COLO829 (cell line): Measurements from ENCODE around the gene SOX4.
"Not testable (repeated sequence)": the region's sequence is repeated elsewhere in the genome, so short reads cannot be mapped to it uniquely, and the experiment has no call there.

ENCODE experiments used
- DNase-seq: peaks from one replicate; pipeline ENCODE4 v3.0.0; 2012; ENCODE audit warnings: low spot score

The SOX4 gene

GRCh38 chr6:21593412-21593926 is at the start of gene SOX4:
SOX4 (plus strand) TSS chr6:21593751; CDS start chr6:21594535, 784 bp downstream.
- peak; percentile 93 for DNase-seq

GRCh38 chr6:21552286-21552685 is 41.3 kb upstream of the SOX4 start:
- DNase-seq: not testable (repeated sequence)

DNA sequence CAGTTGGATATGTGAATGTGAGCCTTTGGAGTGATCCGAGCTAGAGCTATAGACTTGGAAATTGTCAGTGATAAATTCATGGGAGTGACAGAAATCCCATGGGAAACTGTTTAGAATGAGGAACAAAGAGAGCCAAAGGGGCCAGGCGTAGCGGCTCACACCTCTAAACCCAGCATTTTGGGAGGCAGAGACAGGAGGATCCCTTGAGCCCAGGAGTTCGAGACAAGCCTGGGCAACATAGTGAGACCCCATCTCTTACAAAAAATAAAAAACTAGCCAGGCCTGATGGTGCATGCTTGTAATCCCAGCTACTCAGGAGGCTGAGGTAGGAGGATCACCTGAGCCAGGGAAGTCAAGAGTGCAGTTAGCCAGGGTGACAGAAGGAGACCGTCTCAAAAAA is 39.3 kb upstream of the SOX4 start:
- DNase-seq: no peak

GRCh38 chr6:21555197-21555596 is 38.4 kb upstream of the SOX4 start:
- no peak for DNase-seq

DNA sequence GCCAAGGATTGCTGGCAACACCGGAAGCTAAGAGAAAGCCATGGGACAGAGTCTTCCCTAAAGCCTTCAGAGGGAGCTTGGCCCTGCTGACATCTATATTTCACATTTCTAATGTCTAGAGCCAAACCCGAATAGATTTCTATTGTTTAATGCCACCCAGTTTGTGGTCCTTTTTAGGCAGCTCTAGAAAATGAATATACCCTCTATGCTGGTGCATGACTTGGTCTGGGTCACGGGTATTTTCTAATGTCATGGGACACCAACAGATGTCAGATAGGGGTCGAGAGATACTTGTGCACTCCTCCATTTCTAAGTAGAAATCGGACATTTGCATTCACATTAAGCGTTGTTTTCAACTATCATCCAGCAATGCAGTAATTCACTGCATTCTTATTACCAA is 37.0 kb upstream of the SOX4 start:
- no peak for DNase-seq

GRCh38 chr6:21556968-21557721 is 36.4 kb upstream of the SOX4 start:
- DNase-seq: peak; percentile 30

DNA sequence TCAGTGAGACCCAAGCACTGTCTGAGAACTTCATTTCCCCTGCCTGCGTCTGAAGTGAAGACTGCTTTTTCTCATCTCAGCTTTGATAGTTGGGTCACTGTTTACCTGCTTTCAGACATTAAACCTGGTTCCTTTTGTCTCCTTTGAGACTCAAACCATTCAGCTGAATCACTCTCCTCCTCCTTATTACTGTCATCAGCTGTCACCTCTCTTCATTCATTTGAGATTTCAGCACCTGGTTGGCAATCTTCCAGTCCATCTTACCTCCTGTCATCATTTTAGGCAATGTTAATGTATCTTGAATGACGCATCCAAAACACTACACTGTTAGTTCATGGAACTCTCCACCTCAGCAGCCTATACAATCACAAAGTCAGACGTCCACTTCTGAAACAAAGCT is 34.3 kb upstream of the SOX4 start:
- DNase-seq: no peak

DNA sequence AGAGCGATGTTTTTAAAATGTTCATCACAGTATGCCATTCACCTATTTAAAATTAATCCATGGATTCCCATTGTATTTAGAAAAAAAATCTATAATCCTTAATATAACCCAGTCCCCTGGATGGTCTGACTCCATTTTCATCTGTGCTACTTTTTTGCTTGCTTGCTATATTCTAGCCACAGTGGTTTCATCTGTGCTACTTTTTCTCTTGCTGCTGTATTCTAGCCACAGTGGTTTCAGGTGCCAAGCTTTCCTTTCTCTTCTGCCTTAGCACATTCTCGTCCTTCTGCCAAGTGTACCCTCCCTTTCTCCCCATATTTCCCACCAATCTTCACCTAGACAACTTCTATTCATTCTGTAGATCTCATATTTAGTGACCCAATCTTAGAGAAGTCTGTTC is 33.3 kb upstream of the SOX4 start:
- DNase-seq: no peak

- DNase-seq: no peak
Observed at GRCh38 chr6:21565431-21565830, 28.1 kb upstream of the SOX4 start.

DNA sequence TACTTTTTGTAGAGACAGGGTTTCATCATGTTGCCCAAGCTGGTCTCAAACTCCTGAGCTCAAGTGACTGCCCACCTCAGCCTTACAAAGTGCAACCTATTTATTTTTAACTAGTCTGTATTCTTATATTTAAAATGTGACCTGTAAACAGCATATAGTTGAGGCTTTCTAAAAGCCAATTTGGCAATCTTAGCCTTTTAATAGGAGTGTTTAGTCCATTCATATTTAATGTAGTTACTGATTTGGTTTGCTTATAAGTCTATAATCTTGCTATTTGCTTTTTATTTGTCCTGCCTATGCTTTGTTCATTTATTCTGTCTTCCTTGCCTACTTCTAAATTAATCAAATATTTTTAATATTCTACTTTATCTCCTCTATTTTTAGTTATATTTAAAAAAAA is 15.0 kb upstream of the SOX4 start:
- no peak for DNase-seq

- peak; percentile 89 for DNase-seq
Observed at GRCh38 chr6:21582651-21583050, 10.9 kb upstream of the SOX4 start.

GRCh38 chr6:21586300-21586699 is 7.3 kb upstream of the SOX4 start:
- no peak for DNase-seq

DNA sequence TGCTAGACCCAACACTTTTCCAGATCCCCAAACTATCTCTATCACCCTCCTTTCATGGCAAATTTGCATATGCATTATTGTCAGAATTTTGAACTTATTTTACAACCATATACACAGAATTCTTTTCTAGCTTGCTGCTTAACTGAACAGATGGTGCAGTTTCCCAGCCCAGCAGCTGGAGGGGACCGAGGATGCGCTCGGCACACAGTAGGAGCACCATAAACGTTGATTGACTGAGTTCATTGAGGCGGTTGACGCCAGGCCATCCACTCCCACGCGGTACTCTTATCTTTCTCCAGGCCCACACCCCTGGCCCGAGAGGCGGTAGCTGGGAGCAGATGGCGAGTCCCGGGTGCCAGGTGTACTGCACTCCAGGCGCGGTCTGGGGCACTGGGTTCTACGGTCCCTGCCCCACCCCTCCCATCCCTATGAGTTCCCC is 6.8 kb upstream of the SOX4 start:
- no peak for DNase-seq

DNA sequence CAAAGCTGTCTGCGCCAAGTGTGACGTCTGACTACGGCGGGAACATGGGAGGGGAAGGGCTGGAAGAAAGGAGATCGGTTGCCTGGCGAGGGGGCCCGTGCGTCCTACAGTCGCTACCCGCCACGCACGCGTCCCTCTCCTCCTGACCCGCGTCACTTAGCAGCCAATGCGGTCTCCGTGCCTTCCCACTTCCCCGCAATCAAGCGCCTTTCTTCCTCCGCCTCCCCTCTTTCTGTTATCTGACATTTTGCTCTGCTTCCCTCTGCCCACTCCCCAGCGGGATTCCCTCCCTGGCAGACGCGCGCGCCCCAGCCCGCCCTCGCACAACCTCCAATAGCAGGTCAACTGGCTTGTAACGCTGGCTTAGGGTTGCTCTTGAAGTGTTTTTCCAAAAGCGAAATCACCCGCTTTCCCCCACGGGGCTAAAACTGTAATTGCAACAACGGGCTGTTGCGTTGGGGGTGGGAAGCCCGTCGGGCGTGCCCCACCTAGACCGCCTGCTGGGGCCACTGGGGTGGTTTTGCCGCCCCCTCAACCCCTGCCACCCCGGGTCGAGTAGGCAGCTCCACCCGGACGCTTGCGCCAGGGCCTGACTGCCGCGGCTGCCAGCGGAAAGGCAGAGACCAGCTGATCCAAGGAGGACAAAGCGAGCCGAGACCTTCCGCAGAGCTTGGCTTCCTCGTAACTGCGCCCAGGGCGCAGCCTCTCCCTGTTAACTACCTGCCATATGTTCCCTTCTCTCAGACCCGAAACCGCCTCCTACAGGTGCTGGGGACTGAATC is 6.2 kb upstream of the SOX4 start:
- no peak for DNase-seq

DNA sequence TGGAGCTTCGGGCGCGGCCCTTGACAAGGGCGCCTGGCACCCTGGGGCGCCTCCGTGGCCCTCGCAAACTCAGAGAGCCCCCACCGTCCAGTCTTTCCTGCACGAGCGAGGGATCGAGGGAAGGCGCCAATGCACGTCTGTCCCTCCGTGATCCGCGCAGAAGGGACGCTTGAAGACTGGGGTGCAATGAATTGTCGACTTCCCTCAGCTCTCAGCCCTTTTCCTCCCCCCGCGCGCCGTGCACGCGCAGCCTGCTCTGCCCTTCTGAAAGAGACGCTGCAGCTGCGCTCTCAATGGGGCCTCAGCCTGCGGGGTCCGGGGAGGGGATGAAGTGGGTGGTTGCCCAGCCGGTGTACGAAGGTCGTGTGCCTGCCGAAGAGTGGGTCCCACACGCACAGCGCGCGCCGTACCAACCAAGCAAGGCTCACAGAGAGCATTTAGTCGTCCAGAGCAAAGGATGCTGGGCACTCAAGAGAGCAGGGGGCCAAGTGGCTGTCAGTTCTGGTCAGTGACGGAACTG is 5.5 kb upstream of the SOX4 start:
- no peak for DNase-seq

GRCh38 chr6:21588481-21589351 is 4.8 kb upstream of the SOX4 start:
- DNase-seq: peak; percentile 43

DNA sequence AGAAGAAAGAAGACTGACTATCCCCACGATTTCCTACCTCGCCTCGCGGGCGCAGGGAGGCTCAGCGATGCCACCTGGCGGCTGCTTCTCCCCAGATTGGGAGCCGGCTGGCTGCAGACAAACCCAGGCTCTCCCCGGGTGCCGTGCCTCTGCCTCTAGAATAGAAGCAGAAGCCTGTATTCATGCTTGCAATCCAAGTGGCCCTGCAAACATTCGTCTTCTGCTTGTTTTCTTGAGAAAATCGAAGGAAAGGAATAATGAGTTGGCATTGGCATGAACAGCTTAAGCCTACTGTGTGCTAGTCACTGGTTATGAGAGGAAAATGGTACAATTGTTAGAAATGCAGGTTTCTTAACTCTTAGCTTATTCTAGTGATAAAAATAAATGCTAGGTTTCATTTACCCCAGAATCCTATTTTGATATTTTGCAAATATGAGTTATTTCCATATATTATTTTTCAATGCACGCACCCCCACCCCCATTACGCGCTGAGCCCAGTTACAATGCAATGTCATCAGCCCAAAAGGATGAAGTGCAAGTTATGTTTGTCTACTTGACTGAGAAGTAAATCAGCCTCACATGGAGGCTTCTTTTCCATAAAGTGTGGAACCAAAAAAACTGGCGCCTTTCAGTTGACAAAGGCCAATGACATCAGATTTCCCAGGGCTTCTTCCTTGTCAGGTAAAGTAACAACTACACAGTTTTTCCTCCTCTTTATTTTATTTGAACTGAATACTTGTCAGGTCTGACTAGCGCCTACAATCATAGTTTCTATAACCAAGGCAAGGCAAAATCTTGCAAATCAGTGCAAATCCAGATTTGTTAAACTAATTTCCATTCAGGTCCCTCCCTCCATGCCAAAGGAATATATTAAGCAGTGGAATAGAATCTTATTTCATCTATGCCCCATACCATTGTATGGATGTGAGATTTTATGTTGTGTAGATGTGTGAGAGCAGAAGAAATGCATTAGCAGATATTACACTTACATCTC is 3.9 kb upstream of the SOX4 start:
- peak; percentile 69 for DNase-seq

DNA sequence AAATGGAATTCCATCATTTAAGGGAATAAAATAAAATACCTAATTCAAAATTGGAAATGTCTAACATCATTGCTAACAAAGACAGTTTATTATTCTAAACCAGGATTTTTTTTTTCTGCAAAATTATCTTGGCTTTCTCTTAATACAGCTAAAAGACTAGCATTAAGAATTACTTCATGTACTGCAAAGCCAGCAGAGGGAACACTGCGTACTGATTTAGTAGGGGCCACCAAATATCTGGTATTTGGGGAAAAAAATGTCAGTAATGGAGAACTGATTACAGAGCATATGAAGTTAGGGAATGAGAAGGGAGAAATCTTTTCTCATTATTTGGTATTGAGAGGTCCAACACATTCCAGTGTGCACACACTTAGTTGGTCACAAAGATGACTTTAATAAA is 3.2 kb upstream of the SOX4 start:
- DNase-seq: no peak

- DNase-seq: no peak
Observed at GRCh38 chr6:21591446-21591845, 2.1 kb upstream of the SOX4 start.

DNA sequence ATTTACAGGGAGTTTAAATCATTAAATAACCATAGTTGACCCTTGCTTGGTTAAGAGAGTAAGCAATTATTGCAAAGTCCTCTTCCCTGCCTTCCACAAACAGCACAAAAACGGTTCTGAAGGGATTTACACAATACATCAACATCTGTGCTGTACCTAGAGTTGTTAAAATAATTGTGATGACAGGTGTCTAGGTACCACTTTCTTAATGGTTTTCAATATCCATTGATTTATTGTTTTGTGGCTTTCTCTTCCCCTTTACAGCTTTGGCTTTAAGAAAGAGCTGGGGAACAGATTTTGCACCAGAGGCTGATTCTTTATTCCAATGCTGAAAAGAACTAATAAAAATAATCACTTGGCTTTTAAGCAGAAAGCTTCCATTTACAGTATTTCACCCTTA is 598 bp upstream of the SOX4 start:
- DNase-seq: no peak

GRCh38 chr6:21593927-21594415 is 420 bp downstream of the SOX4 start:
- peak; percentile 33 for DNase-seq
